Naive B cell (primary cell): ENCODE measurements around the gene CHD3. TPM values are rescaled to one million over a fixed set of nuclear protein-coding genes. Genes with fewer than 3 reads are reported as not detected.
"Not testable (repeated sequence)": the region's sequence is repeated elsewhere in the genome, so short reads cannot be mapped to it uniquely, and the experiment has no call there.

Experiments used
- ATAC-seq, 2 donors: fragments of 150-1000 bp; cut with Tn5 transposase; 2 replicates each; pipeline ENCODE4 v1.10.0; 2021; ENCODE audit warnings: low read depth in 2 of 2, mild to moderate bottlenecking in 2 of 2, moderate library complexity in 2 of 2
- DNase-seq: peaks from one replicate; pipeline ENCODE4 v3.0.0; 2022
- H3K27ac Mint-ChIP-seq, 6 donors: one replicate each; pipeline ENCODE4 v1.8.0; 2020 to 2022; ENCODE audit warnings: mild to moderate bottlenecking in 6 of 6, mixed read lengths in 6 of 6, moderate library complexity in 5 of 6, inconsistent platforms in 2 of 6
- H3K27me3 Mint-ChIP-seq, 3 donors: one replicate each; pipeline ENCODE4 v1.8.0; 2021 to 2022; ENCODE audit warnings: mixed read lengths in 3 of 3, mild to moderate bottlenecking in 1 of 3
- H3K36me3 Mint-ChIP-seq, 2 donors: one replicate each; pipeline ENCODE4 v1.8.0; 2020 to 2022; ENCODE audit warnings: mixed read lengths in 2 of 2, inconsistent platforms in 1 of 2, mild to moderate bottlenecking in 1 of 2
- H3K4me1 Mint-ChIP-seq, 3 donors: one replicate each; pipeline ENCODE4 v1.8.0; 2020 to 2022; ENCODE audit warnings: mixed read lengths in 3 of 3, inconsistent platforms in 1 of 3, mild to moderate bottlenecking in 1 of 3, moderate library complexity in 1 of 3
- H3K4me3 Mint-ChIP-seq, 8 donors: one replicate each; pipeline ENCODE4 v1.8.0; 2020 to 2022; ENCODE audit warnings: mild to moderate bottlenecking in 8 of 8, mixed read lengths in 8 of 8, moderate library complexity in 8 of 8, inconsistent platforms in 2 of 8
- H3K9me3 Mint-ChIP-seq, 7 donors: one replicate each; pipeline ENCODE4 v1.8.0; 2020 to 2022; ENCODE audit warnings: mixed read lengths in 7 of 7, mild to moderate bottlenecking in 5 of 7, inconsistent platforms in 2 of 7, moderate library complexity in 1 of 7
- polyA plus RNA-seq, 6 donors: library from polyadenylated mRNA; unstranded; fragments of 300-500 nt; fragmentation: Illumina TruSeq; gene quantifications; one replicate each; pipeline ENCODE4 v1.2.3, GENCODE V29; 2021; ENCODE audit warnings: low read depth in 6 of 6

Gene CHD3
- polyA plus RNA-seq, 6 donors from 2014 or later, result 0.06 to 8.0 (median 3.4) TPM

DNA sequence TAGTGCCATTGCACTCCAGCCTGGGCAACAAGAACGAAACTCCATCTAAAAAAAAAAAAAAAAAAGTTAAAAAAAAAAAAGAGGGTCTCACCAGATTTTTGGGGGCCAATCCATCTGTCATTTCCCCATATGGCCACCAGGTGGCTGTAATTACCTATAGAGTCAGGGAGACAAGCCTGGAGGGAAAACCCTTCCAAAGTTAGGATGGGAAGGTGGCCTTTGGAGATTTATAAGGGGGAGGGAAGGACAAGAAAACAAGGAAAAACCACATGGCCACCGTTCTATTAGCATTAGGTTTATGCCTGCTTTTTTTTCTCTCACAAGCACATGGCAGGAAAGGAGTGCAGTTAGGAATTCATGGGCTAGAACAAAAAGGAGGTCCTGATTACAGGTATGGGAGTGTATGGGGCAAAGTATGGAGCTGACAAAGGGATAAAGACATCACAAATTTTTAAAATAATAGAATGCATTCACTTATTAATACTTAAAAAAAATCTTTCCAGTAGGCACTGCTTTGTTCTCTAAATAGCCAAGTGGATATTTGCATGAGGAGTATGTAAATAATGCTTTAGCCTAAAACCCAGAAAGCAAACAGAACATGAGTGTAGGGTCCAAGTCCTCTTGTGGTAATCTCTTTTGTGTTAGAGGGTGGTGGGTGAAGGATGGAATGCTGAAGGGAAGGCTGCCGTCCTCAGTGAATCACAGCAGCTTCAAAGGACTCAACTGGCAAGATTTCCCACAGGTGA, 25.7 kb upstream of the CHD3 start:
- peak; percentile 55 for DNase-seq
- H3K27ac Mint-ChIP-seq, result peak overlapping the region in 2 of 6 donors; percentile 60 to 89
- no peaks in the 10 kb centered on the region for H3K9me3 Mint-ChIP-seq
- no peak for ATAC-seq
- H3K36me3 Mint-ChIP-seq, result no peaks in the 10 kb centered on the region
- peaks cover 5 to 16% (median 15%) of the 10 kb centered on the region in 3 donors for H3K4me1 Mint-ChIP-seq
- H3K27me3 Mint-ChIP-seq, result no peaks in the 10 kb centered on the region
- peak overlapping the region in 2 of 8 donors; percentile 5 to 10 for H3K4me3 Mint-ChIP-seq

GRCh38 chr17:7864384-7864783, 24.2 kb upstream of the CHD3 start:
- H3K27ac Mint-ChIP-seq, ATAC-seq, H3K36me3 Mint-ChIP-seq, H3K27me3 Mint-ChIP-seq, DNase-seq, H3K4me3 Mint-ChIP-seq, H3K9me3 Mint-ChIP-seq: not testable (repeated sequence)
- peaks cover 5 to 19% (median 16%) of the 10 kb centered on the region in 3 donors for H3K4me1 Mint-ChIP-seq

DNA sequence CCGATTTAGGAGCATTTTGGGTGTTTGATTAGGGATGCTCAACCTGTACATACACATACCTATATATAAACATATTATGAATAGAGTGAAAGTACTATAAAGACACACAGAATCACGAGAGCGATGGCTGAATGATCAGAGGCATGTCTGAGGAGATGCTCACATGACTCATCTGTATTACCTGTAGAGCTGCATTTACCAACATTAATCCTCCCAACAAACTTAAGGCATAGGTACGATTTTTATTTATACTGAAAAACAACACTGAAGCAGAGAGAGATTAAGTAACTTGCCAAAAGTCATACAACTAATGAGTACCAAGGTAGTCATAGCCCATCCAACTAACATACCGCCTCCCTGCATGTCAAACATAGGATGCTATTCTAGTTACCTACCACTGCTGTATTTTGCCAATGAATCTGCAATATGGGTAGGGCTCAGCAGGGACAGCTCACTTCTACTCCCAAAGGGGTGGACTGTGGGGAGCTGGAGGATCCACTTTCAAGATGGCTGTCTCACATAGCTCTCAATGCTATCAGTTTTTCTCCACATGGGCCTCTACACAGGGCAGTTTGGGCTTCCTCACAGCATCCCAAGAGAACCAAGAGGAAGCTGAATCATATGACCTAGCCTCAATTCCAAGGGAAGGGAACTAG, 23.5 kb upstream of the CHD3 start:
- ATAC-seq (no peak), DNase-seq (no peak)
- peak overlapping the region in 1 of 6 donors; percentile 52 for H3K27ac Mint-ChIP-seq
- H3K4me1 Mint-ChIP-seq, result peaks cover 5 to 19% (median 13%) of the 10 kb centered on the region in 3 donors
- no peak overlapping the region for H3K4me3 Mint-ChIP-seq
- H3K27me3 Mint-ChIP-seq, result no peaks in the 10 kb centered on the region
- H3K9me3 Mint-ChIP-seq, result no peaks in the 10 kb centered on the region
- no peaks in the 10 kb centered on the region for H3K36me3 Mint-ChIP-seq

GRCh38 chr17:7867881-7868329, 20.7 kb upstream of the CHD3 start:
- no peak overlapping the region for H3K4me3 Mint-ChIP-seq
- peak overlapping the region in 3 of 6 donors; percentile 5 to 44 (median 26) for H3K27ac Mint-ChIP-seq
- H3K9me3 Mint-ChIP-seq, result no peaks in the 10 kb centered on the region
- H3K36me3 Mint-ChIP-seq, result no peaks in the 10 kb centered on the region
- no peak for DNase-seq
- H3K4me1 Mint-ChIP-seq, result peaks cover under 1 to 16% (median 9%) of the 10 kb centered on the region in 3 donors
- ATAC-seq, result no peak
- H3K27me3 Mint-ChIP-seq, result no peaks in the 10 kb centered on the region

- no peak for ATAC-seq
- H3K27ac Mint-ChIP-seq, result no peak overlapping the region
- peaks cover 12 to 15% (median 14%) of the 10 kb centered on the region in 3 donors for H3K4me1 Mint-ChIP-seq
These were observed 15.5 kb upstream of the CHD3 start for GRCh38 chr17:7873051-7873450.

DNA sequence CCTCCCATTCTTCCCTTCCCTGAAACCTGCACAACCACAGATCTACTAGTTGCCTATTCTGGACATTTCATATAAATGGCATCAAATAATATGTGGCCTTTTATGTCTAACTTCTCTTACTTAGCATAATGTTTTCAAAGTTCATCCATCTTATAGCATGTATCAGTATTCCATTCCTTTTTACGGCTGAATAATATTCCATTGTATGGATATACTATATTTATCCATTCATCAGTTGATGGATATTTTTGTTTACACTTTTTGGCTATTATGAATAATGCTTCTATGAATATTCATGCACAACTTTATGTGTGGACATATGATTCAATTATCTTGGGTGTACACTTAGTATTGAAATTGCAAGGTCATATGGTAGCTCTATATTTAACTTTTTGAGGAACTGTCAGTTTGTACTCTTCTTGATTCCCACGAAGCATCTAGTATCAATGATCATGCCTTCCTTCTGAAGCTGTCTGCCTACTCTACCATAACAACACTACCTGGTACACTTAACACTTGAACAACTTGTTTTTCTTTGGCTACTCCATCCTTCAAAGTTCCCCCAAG, 12.7 kb upstream of the CHD3 start:
- ATAC-seq, result no peak
- Mint-ChIP-seq H3K27ac (peak overlapping the region in 1 of 6 donors; percentile 16), H3K4me3 (no peak overlapping the region), H3K9me3 (no peaks in the 10 kb centered on the region), H3K27me3 (no peaks in the 10 kb centered on the region), H3K36me3 (no peaks in the 10 kb centered on the region), H3K4me1 (peaks cover 10 to 15% (median 12%) of the 10 kb centered on the region in 3 donors)
- no peak for DNase-seq

More at GRCh38 chr17:7873051-7873450, 15.5 kb upstream of the CHD3 start:
- no peak overlapping the region for H3K4me3 Mint-ChIP-seq
- H3K36me3 Mint-ChIP-seq, result no peaks in the 10 kb centered on the region
- no peaks in the 10 kb centered on the region for H3K9me3 Mint-ChIP-seq
- no peak for DNase-seq
- no peaks in the 10 kb centered on the region for H3K27me3 Mint-ChIP-seq

DNA sequence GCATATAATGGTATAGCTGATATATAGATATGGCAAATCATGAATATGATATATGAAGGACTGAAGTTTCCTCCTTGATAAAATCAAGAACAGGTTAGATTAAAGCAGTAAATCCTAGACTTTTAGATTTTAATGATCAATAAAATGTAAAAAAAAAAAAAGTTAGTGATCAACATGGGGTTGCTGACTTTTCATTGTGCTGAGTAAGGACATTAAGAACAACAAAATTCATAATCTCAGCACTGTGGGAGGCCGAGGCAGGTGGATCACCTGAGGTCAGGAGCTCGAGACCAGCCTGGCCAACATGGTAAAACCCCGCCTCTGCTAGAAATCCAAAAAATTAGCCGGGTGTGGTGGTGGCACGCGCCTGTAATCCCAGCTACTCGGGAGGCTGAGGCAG, 10.4 kb upstream of the CHD3 start:
- Mint-ChIP-seq H3K4me3 (no peak overlapping the region), H3K4me1 (peaks cover 10 to 15% (median 12%) of the 10 kb centered on the region in 3 donors), H3K27me3 (no peaks in the 10 kb centered on the region), H3K27ac (no peak overlapping the region), H3K36me3 (no peaks in the 10 kb centered on the region), H3K9me3 (no peaks in the 10 kb centered on the region)
- no peak for DNase-seq
- no peak for ATAC-seq

DNA sequence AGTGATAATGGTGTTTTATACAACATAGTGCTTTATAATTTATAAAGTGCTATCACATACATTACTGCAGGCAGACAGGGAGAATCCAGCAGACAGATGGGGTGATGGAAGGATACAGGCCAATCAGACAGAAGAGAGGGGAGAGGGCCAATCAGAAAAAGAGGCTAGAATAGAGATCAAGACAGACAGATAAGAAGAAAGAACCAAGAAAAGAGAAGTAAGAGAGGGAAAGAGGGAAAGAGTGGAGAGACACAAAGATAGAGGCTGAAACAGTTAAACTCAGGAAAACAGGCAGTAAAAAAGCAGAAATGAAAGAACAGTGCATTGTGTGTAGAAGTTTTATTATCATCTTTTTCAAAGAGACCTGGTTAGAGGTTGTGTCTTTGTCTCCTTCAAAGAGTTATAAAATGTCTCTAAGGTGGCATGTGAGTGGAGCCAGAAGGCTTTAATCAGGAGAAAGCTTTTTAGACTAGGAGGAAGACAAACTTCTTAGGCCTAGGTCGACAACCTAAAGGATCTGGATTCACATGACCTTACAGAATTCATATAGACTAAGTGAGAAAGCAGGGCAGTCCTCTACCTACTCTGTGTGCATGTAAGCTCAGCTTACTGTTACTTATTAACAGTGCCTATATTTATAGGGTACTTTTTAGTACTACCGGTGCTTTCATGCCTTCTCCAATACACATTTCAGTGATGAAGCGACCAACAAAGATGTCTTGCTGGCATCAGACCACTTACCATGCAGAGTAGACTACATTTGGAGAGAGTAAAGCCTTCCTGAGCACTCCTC, 8.3 kb upstream of the CHD3 start:
- ATAC-seq (no peak), DNase-seq (no peak)
- H3K36me3 Mint-ChIP-seq, result no peaks in the 10 kb centered on the region
- H3K27ac Mint-ChIP-seq, result no peak overlapping the region
- peaks cover 6 to 15% (median 8%) of the 10 kb centered on the region in 3 donors for H3K4me1 Mint-ChIP-seq
- no peaks in the 10 kb centered on the region for H3K9me3 Mint-ChIP-seq
- no peaks in the 10 kb centered on the region for H3K27me3 Mint-ChIP-seq
- no peak overlapping the region for H3K4me3 Mint-ChIP-seq

- Mint-ChIP-seq H3K27ac (no peak overlapping the region), H3K9me3 (no peaks in the 10 kb centered on the region), H3K36me3 (no peaks in the 10 kb centered on the region), H3K4me3 (no peak overlapping the region), H3K4me1 (peaks cover 1 to 10% (median 3%) of the 10 kb centered on the region in 3 donors), H3K27me3 (no peaks in the 10 kb centered on the region)
- no peak for DNase-seq
- no peak for ATAC-seq
These were observed 7.1 kb upstream of the CHD3 start for GRCh38 chr17:7881276-7882054.

- Mint-ChIP-seq H3K4me1 (peaks cover 0 to 6% (median 0%) of the 10 kb centered on the region in 3 donors), H3K27ac (no peak overlapping the region), H3K4me3 (no peak overlapping the region), H3K36me3 (no peaks in the 10 kb centered on the region), H3K27me3 (no peaks in the 10 kb centered on the region), H3K9me3 (no peaks in the 10 kb centered on the region)
- ATAC-seq (no peak), DNase-seq (no peak)
These were observed 6.5 kb upstream of the CHD3 start for GRCh38 chr17:7882068-7882467.

DNA sequence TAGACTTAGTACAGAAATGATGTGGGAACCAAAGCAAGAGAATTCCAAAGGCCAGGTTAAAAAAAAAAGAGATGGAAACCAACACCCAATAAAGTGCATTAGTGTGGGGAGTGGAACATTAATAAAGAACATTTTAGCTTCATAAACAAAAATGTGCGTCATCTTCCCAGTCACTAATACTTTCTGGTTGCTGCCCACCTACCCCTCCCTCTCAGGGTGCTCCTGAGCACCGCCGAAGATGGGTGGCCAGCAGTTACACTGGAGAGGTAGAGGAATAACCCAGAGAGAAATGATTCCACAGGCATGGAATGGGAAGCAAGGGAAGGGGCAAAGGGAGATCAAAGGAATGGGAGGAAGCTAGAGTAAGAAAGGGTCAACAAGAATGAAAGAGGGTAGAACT, 6.0 kb upstream of the CHD3 start:
- H3K27me3 Mint-ChIP-seq, result no peaks in the 10 kb centered on the region
- no peaks in the 10 kb centered on the region for H3K36me3 Mint-ChIP-seq
- H3K4me1 Mint-ChIP-seq, result peaks cover 0 to 6% (median 0%) of the 10 kb centered on the region in 3 donors
- H3K27ac Mint-ChIP-seq, result no peak overlapping the region
- H3K9me3 Mint-ChIP-seq, result no peaks in the 10 kb centered on the region
- no peak overlapping the region for H3K4me3 Mint-ChIP-seq
- DNase-seq (no peak), ATAC-seq (no peak)

- H3K4me1 Mint-ChIP-seq, result peaks cover 0 to 6% (median 0%) of the 10 kb centered on the region in 3 donors
- peak overlapping the region in 4 of 6 donors; percentile 3 to 82 (median 68) for H3K27ac Mint-ChIP-seq
- no peaks in the 10 kb centered on the region for H3K27me3 Mint-ChIP-seq
- peak; percentile 29 for DNase-seq
- H3K36me3 Mint-ChIP-seq, result no peaks in the 10 kb centered on the region
- H3K9me3 Mint-ChIP-seq, result no peaks in the 10 kb centered on the region
- peak overlapping the region in 7 of 8 donors; percentile 63 to 93 (median 86) for H3K4me3 Mint-ChIP-seq
- ATAC-seq, result peak; percentile 7 to 14
These were observed 4.7 kb upstream of the CHD3 start for GRCh38 chr17:7883781-7884386.
